Activated gamma-delta T cell (primary cell): Measurements from ENCODE around the gene AMN.

ENCODE experiments used
- DNase-seq: peaks from one replicate; lab custom pipeline; 2025; lab: John Stamatoyannopoulos, UW

AMN gene

GRCh38 chr14:102898776-102899515, 23.5 kb upstream of the AMN start:
- DNase-seq, result no peak

GRCh38 chr14:102899516-102899900, 23.0 kb upstream of the AMN start:
- no peak for DNase-seq

DNA sequence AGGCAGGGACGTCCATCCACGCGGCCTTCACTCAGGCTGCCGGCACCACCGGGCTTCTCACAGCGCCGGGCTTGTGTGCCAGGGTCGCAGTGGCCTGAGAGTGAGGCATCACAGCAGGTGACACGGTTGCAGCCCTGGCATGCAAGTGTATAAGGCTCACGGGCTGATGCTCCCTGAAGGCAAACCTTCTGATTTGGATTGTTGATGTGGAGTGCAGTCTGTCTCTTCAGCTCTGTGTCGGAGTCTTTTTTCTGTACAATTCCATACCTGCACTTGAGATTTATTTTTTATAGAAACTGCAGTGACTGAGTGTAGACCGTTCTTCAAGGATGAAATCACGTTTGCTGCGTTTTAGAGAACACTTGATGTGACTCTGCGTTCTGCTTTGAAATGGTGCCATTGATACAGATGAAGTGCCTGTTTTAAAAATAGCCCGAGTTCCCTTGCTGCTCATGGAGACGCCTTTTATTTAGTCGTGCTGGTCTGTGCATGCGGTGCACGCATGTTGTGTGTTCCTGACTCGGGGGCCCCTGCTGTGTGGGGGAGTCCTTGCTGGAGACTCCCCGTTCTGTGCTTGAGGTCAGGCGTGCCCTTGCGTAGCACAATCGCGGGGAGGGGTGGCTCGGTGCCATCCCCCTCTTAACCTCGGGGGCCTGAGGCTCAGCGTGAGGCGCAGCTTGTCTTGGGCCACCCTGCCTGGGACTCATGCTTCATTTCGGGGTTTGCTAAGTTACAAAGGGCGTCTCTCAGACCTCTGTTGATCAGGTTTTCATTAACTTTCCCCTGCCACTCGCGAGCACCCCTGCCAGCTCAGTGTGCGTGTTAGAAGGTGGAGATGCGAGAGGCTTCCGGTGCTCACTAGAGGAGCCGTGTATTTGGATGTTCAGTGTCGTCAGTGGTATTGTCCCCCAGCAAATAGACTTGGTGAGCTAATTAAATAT, 21.6 kb upstream of the AMN start:
- DNase-seq, result no peak

DNA sequence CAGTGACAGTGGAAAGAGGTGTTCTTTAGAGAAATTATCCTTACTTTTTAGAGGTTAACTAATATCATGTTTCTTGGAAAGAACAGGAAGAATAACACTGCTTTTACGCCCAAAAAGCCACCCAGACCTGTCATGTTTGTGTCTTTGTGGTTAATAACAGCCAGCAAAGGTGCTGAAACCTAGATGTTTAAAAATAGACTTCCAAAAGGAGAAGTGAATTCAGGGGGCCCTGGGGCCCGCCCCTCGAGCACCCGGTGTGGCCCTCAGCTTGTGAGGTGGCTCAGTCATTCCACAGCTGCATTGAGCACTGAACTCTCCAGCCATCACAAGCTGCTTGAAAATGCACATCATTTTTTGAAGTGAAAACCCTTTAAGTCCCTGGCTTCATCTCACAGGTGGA, 20.8 kb upstream of the AMN start:
- no peak for DNase-seq

DNA sequence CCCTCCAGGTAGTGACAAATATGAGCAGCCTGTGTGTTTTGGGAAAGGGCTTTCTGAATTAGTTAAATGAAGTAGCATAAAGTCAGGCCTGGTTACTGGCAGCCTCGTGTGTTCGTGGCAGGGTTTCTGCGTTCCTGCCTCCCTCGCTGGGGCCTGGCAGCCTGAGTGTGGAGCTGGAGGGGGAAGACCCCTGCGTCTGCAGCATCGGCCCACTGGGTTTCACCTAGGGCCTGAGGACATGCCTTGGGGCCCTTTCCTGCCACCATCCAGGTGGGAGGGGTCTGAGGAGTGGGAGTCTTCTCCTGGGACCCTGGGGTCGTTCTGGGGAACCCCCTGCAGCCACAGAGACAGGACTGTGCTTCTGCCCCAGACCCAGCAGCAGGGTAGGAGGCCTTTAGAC, 20.4 kb upstream of the AMN start:
- DNase-seq, result no peak

- DNase-seq, result no peak
Measured at GRCh38 chr14:102902523-102903247, 19.8 kb upstream of the AMN start.

DNA sequence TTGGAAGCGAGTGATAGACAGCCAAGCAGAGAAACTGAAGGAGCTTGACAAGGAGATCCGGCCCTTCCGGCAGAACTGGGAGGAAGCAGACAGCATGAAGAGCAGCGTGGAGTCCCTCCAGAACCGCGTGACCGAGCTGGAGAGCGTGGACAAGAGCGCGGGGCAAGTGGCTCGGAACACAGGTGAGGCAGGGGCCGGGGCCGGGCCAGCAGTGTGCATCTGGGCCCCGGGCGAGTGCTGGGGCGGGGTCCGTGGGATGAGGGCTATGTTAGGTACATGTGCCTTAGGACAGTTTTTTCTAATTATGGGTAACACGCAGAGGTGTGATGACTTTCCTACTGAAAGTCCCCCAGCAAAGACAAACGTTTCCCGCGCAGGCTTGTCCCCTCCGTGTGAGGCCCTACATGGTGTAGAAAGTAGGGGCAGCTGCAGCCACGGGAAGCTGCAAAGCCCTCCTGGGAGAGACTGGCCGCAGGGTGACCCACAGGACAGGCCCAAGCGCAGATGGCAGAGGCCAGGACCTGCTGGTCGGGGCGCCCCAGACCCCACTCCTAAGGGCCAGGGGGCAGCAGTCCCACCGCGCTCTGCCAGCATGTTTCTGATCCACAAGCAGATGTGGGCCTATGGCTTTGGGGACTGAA, 19.1 kb upstream of the AMN start:
- DNase-seq, result no peak

DNA sequence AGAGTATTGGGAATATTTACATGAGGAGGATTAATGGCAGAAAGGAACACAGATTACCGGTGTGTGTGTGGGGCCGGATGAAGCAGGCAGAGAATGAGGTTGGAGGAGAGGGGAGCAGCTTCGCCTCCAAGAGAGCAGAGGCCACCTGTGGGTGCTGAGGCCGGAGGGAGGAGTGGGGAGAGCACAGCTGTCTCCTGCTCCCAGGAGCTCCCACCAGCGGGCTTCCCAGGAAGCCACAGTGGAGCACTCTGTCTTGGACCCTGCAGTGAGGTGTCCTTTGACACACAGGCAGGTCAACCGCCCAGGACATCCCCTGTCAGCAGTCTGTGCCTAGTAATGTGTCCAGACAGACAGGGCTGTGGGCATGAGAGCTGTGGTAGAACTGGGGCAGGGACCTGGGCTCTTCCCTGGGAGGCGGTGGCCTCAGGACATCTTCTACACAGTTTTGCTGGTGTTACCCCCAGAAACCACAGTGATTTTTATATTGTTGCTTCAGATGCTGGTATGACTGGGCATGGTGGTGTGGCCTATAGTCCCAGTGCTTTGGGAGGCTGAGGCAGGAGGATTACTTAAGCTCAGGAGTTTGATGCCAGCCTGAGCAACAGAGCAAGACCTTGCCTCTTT, 18.5 kb upstream of the AMN start:
- DNase-seq, result no peak

DNA sequence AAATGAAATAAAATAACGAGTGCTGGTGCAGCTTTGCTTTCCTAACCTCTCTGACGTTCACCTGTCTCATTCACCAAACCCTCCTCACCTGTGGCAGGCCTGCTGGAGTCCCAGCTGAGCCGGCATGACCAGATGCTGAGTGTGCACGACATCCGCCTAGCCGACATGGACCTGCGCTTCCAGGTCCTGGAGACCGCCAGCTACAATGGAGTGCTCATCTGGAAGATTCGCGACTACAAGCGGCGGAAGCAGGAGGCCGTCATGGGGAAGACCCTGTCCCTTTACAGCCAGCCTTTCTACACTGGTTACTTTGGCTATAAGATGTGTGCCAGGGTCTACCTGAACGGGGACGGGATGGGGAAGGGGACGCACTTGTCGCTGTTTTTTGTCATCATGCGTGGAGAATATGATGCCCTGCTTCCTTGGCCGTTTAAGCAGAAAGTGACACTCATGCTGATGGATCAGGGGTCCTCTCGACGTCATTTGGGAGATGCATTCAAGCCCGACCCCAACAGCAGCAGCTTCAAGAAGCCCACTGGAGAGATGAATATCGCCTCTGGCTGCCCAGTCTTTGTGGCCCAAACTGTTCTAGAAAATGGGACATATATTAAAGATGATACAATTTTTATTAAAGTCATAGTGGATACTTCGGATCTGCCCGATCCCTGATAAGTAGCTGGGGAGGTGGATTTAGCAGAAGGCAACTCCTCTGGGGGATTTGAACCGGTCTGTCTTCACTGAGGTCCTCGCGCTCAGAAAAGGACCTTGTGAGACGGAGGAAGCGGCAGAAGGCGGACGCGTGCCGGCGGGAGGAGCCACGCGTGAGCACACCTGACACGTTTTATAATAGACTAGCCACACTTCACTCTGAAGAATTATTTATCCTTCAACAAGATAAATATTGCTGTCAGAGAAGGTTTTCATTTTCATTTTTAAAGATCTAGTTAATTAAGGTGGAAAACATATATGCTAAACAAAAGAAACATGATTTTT, 17.1 kb upstream of the AMN start:
- no peak for DNase-seq

GRCh38 chr14:102906616-102907302, 15.7 kb upstream of the AMN start:
- DNase-seq, result no peak

GRCh38 chr14:102907303-102907844, 15.1 kb upstream of the AMN start:
- no peak for DNase-seq

DNA sequence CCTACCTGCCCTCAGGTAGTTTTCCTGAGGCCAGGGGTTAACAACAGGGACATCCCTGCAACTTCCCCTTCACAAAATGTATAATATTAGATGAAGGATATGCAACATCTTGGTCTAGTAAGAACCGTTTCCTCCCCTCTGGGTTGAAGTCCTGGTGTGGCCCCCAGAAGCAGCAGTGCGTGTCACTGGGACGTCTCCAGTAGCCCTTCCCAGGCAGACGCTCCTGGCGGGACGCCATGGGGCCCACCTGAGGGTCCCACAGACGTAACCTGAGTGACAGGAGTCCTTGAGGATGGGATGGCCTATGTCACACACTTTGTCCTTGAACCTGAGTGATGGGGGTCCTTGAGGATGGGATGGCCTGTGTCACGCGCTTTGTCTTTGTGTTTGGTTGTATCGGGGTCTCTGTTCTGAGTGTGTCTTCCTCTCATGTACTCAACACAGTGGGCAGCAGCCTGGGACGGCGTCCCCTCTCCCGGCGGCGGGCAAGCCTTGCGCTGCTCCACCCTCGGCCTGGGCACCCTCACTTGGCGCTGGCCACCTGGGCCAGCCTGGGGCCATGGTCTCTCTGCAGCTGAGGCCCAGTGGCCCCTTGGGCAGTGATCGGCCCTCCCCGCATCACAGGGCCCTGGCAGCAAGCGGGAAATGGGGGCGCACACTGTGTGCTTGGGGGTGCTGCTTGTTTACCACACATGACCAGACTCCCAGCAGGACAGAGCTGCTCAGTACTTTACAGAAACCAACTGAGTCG, 14.3 kb upstream of the AMN start:
- DNase-seq, result no peak

DNA sequence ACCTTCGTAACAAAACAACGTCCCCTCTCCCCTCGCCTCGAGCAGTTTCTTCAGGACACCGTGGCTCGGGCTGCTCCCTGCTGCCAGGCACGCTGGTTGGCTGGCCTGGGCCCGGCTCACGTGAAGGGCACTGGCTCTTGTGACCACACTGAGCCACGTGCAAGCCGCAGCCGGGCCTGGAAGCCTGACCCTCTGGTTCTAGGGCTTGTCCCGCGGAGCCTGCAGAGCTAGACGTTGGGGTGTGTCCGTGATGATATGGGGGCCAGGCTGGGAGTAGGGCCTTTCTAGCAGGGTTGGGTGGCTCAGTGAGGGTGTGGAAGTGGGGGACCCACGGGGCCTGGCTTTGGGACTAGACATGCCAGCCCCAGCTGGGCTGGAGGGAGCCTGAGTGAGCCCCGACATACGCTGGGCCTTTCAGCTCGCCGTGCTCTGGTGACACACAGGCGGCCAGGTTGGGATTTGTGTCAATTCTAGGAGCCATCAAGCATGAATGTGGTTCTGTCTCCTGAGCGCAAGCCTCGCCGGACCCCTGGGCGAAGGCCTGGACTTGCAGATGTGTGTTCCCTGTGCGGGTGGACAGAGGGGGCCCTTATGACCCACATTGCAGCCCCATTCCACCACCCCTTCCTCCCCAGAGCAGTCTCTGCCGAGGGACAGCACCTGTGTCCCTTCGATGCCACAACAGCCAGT, 13.6 kb upstream of the AMN start:
- no peak for DNase-seq

DNA sequence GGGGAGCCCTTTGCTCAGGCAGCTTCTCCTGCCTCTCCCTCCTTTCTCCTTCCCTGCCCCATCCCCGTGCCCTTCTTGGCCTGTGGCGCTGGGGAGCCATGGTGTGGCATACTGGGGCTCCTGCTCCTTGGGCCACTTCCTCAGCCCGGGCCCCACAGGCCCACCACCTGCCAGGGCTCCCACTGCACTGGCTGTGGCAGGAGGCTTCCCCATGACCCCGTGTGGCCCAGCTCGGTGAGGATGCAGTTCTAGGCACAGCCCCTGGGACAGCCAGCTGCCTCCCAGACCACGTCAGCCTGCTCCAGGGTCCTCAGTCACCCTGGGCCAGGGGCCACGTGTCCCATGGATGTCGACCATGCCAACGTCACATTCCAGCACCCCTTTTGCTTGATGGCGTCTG, 13.0 kb upstream of the AMN start:
- DNase-seq, result no peak

DNA sequence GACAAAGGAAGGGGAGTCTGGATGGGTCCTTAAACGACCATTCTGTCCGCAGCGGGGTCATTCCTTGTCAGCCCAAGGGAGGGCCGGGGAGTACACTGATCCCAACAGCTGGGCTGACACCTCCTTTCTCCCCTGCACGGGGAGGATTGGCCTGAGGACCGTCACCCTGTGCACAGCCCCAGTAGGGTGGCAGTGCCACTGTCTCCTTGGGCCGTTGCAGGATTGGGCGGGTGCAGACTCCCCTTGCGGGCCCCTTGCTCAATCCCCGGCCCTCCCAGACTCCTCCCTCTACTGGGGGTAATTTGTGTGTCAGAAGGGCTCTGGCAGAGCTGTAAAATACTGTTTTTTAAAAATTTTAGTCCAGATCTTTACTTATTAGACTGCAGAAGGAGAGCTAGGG, 12.6 kb upstream of the AMN start:
- DNase-seq, result no peak

DNA sequence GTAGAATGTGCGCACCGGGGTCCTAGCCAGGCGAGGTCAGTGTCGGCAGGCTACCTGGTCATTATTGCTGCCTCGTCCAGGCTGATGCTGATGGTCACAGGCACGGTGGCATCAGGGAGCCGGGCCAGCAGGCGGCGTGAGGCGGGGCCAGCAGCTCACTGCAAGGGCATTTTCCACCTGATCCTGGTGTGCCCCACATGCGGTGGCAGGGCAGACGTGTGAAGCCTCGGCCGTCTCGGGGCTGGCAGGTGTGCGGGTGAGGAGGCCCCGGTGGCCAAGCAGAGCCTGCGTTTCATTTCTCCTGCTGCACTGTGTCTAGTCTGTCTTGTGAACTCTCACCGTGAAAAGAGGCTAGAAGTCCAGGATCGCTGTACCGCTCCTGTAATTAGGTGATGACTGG, 12.0 kb upstream of the AMN start:
- DNase-seq, result no peak

DNA sequence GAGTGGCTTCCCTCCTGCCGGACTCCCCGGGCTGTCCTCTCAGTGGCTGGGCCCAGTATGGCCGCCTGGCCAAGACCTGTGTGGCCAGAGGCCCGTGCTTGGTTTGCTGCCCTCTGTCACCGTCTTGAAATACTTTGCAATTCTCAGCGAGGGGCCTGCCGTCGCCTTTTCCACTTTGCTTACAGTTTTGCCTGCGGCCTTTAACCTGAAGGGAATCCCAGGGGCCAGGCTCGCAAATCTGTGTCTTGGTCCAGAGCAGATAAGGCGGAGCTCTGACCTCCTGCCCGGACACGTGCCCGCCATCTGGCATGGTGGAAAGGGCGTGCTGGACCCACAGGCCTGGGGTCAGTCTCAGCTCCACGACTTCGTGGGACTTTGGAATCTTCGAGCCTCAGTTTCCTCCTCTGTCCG, 10.9 kb upstream of the AMN start:
- no peak for DNase-seq
